Loucy (cell line): Measurements from ENCODE around the gene STIM1.

Experiments
- H2AFZ ChIP-seq: fragments of 200-600 bp; sonication (generic); 2 replicates; pipeline ENCODE4 v1.6.0; 2016; ENCODE audit warnings: antibody characterized with exemption, mild to moderate bottlenecking, low read length, moderate library complexity
- H3F3A ChIP-seq: fragments of 200-600 bp; 2 replicates; pipeline ENCODE4 v1.6.0; 2016; ENCODE audit warnings: antibody characterized with exemption, low read depth, mild to moderate bottlenecking
- H3K27me3 ChIP-seq: fragments of 200-600 bp; sonication (generic); 2 replicates; pipeline ENCODE4 v1.6.1; 2014; ENCODE audit warnings: low read length, mild to moderate bottlenecking; ENCODE audit not compliant: insufficient read depth, poor library complexity, severe bottlenecking
- H3K36me3 ChIP-seq: fragments of 200-600 bp; sonication (generic); 2 replicates; pipeline ENCODE4 v1.6.1; 2016; ENCODE audit warnings: low read length; ENCODE audit not compliant: insufficient read depth
- H3K4me1 ChIP-seq: fragments of 200-600 bp; sonication (generic); 2 replicates; pipeline ENCODE4 v1.5.1; 2014; ENCODE audit warnings: low read length, mild to moderate bottlenecking; ENCODE audit not compliant: insufficient read depth, poor library complexity, severe bottlenecking
- H3K4me2 ChIP-seq: fragments of 200-600 bp; sonication (generic); 2 replicates; pipeline ENCODE4 v1.6.0; 2014; ENCODE audit warnings: antibody characterized with exemption, low read length, low read depth, mild to moderate bottlenecking; ENCODE audit not compliant: poor library complexity, severe bottlenecking
- H3K4me3 ChIP-seq: fragments of 200-600 bp; sonication (generic); 2 replicates; pipeline ENCODE4 v1.5.1; 2014; ENCODE audit warnings: low read length, mild to moderate bottlenecking, mixed read lengths; ENCODE audit not compliant: poor library complexity, severe bottlenecking
- H3K79me2 ChIP-seq: fragments of 200-600 bp; sonication (generic); 2 replicates; pipeline ENCODE4 v1.6.1; 2014; ENCODE audit warnings: low read length; ENCODE audit not compliant: insufficient read depth
- H3K9ac ChIP-seq: fragments of 200-600 bp; sonication (generic); 2 replicates; pipeline ENCODE4 v1.6.0; 2014; ENCODE audit warnings: mild to moderate bottlenecking, low read depth, low read length, moderate library complexity; ENCODE audit not compliant: poor library complexity, severe bottlenecking
- H3K9me2 ChIP-seq: fragments of 200-600 bp; sonication (generic); replicated peaks from 2 replicates; pipeline ENCODE4 v1.6.1; 2016; ENCODE audit warnings: low read depth, low read length, mixed read lengths
- H3K9me3 ChIP-seq: fragments of 200-600 bp; sonication (generic); 2 replicates; pipeline ENCODE4 v1.6.1; 2014; ENCODE audit warnings: mild to moderate bottlenecking, antibody characterized with exemption, low read length, low read depth; ENCODE audit not compliant: insufficient read depth
- H4K20me1 ChIP-seq: fragments of 200-600 bp; sonication (generic); 2 replicates; pipeline ENCODE4 v1.6.0; 2014; ENCODE audit warnings: antibody characterized with exemption, low read length, mild to moderate bottlenecking; ENCODE audit not compliant: insufficient read depth, poor library complexity, severe bottlenecking
- EZH2phosphoT487 ChIP-seq: fragments of 200-600 bp; IDR thresholded peaks from 2 replicates; pipeline ENCODE4 v1.6.1; 2018; ENCODE audit warnings: antibody characterized with exemption, mild to moderate bottlenecking, moderate library complexity, borderline replicate concordance
- TF ChIP-seq, protein P1 (sequence below): fragments of 200-600 bp; sonication (generic); conservative IDR thresholded peaks from 2 replicates; pipeline ENCODE4 v1.5.1; 2014; ENCODE audit warnings: mild to moderate bottlenecking, antibody characterized with exemption, low read length

Gene STIM1

DNA sequence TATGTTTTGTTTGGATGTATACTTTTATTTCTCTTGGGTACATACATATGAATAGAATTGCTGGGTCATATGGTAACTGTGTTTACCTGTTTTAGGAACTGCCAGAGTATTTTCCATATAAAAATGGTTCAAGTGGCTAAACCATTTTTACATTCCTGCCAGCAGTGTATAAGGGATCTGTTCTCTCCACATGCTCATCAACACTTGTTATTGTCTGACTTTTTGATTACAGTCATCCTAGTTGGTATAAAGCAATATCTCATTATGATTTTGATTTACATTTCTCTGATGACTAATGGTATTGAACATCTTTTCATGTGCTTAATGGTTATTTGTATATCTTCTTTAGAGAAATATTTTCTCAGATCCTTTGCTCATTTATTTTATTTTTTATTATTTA is 134.9 kb downstream of the STIM1 start:
- no peaks in the 10 kb centered on the region for H3K9me2 ChIP-seq
- peaks cover 4% of the 10 kb centered on the region for H4K20me1 ChIP-seq
- peaks cover 15% of the 10 kb centered on the region; the same call in 1 of the 2 replicates for H3K9me3 ChIP-seq
- no peaks in the 10 kb centered on the region for H3F3A ChIP-seq
- H2AFZ ChIP-seq = no peak overlapping the region
- H3K4me2 ChIP-seq = no peak overlapping the region
- TF ChIP-seq, protein P1, sequence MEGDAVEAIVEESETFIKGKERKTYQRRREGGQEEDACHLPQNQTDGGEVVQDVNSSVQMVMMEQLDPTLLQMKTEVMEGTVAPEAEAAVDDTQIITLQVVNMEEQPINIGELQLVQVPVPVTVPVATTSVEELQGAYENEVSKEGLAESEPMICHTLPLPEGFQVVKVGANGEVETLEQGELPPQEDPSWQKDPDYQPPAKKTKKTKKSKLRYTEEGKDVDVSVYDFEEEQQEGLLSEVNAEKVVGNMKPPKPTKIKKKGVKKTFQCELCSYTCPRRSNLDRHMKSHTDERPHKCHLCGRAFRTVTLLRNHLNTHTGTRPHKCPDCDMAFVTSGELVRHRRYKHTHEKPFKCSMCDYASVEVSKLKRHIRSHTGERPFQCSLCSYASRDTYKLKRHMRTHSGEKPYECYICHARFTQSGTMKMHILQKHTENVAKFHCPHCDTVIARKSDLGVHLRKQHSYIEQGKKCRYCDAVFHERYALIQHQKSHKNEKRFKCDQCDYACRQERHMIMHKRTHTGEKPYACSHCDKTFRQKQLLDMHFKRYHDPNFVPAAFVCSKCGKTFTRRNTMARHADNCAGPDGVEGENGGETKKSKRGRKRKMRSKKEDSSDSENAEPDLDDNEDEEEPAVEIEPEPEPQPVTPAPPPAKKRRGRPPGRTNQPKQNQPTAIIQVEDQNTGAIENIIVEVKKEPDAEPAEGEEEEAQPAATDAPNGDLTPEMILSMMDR = no peak
- TF ChIP-seq EZH2phosphoT487 = no peak
- H3K27me3 ChIP-seq = no peaks in the 10 kb centered on the region
- H3K79me2 ChIP-seq = peaks cover 87% of the 10 kb centered on the region
- H3K36me3 ChIP-seq = 0 out of 2 replicates have a peak, but pooled peaks cover 5% of the 10 kb centered on the region
- H3K4me1 ChIP-seq = peaks cover 6% of the 10 kb centered on the region
- no peak overlapping the region for H3K9ac ChIP-seq
- H3K4me3 ChIP-seq = no peak overlapping the region

DNA sequence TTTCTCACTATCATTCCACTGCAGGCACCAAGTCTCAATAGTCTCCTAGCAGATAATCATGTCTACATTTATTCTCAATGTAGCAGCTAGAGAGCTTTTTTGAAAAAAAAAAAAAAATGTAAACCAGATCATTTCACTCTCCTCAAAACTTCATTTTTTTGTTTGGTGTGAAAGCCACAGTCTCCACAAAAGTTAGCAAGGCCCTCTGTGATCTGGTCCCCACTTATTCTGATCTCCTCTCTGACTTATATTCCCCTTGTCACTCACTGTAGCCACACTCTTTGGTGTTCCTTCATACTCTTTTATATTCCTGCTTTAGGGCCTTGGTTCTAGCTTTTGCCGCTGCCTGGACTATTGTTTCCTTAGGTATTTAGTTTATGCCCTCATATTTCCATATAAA is 137.5 kb downstream of the STIM1 start:
- H2AFZ ChIP-seq = no peak overlapping the region
- no peak for TF ChIP-seq EZH2phosphoT487
- TF ChIP-seq, protein P1 = no peak
- H3K79me2 ChIP-seq = peaks cover 87% of the 10 kb centered on the region

DNA sequence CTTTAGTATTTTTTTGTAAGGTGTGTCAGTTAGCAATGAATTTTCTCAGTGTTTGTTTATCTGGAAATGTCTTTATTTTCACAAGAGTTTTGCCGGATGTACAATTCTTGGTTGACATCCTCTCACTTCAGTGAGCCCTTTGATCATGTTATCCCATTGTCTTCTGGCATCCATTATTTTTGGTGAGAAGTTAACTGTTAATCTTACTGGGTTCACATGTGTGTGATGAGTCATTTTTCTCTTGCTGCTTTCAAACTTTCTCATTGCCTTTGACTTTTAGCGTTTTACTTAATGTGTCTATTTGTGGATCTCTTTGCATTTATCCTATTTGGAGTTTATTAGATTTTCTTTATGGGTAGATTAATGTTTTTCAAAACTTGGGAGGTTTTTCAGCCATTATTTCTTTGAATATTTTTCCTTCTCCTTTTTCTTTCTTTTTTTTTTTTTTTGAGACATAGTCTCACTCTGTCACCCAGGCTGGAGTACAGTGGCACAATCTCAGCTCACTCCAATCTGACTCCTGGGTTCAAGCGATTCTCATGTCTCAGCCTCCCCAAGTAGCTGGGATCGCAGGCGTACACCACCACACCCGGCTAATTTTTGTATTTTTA is 138.7 kb downstream of the STIM1 start:
- no peak for TF ChIP-seq EZH2phosphoT487
- TF ChIP-seq, protein P1 = no peak

More for the DNA sequence above, 137.5 kb downstream of the STIM1 start:
- H3K4me1 ChIP-seq = peaks cover 24% of the 10 kb centered on the region
- no peaks in the 10 kb centered on the region for H3K9me2 ChIP-seq
- no peak overlapping the region for H3K4me3 ChIP-seq
- 0 out of 2 replicates have a peak, but pooled peaks cover 5% of the 10 kb centered on the region for H3K36me3 ChIP-seq
- no peaks in the 10 kb centered on the region for H3F3A ChIP-seq
- no peak overlapping the region for H3K9ac ChIP-seq
- H3K9me3 ChIP-seq = peaks cover 15% of the 10 kb centered on the region; the same call in 1 of the 2 replicates
- no peaks in the 10 kb centered on the region for H3K27me3 ChIP-seq
- peaks cover 10% of the 10 kb centered on the region for H4K20me1 ChIP-seq
- H3K4me2 ChIP-seq = no peak overlapping the region

More for the DNA sequence above, 138.7 kb downstream of the STIM1 start:
- Histone ChIP-seq H3K27me3 (no peaks in the 10 kb centered on the region), H3K9ac (no peak overlapping the region), H3K9me3 (peaks cover 15% of the 10 kb centered on the region; the same call in 1 of the 2 replicates), H4K20me1 (peaks cover 10% of the 10 kb centered on the region), H3K4me2 (no peak overlapping the region), H3K9me2 (no peaks in the 10 kb centered on the region), H3K4me1 (peaks cover 24% of the 10 kb centered on the region), H3F3A (no peaks in the 10 kb centered on the region), H3K79me2 (peaks cover 88% of the 10 kb centered on the region), H3K36me3 (peaks cover 3% of the 10 kb centered on the region; the same call in 1 of the 2 replicates), H3K4me3 (no peak overlapping the region), H2AFZ (no peak overlapping the region)
